Measurements from ENCODE around the gene DPM2.

The DPM2 gene

DNA sequence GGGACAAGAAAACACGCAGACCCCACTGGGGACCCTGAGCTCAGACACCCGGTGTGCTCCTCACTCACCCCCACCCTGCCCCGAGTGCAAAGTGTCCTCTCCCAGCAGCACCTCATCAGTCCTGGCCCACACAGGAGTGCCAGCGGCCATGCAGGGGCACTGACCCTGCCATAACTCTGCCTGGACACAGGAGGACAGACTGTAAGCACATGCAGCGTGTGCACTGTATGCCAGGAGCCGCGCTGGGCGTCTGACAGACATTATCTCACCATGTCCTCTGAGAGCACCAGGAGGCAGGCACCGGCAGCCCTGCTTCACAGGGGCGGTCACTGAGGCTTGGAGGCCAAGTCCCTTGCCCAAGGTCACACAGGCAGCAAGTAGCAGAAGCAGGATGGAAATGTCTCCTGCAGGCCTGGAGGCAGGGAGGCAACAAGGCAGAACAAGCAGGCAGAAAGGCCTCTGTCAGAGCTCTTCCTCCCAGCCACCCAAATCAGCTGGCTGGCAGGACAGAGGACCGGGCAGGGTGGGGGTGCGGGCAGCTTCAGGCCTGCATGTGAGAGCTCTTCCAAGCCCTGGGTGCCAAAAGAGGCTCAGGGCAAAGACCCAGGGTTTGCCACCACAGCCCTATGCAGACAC, 34.7 kb upstream of the DPM2 start:
- no peak for FAIRE-seq

DNA sequence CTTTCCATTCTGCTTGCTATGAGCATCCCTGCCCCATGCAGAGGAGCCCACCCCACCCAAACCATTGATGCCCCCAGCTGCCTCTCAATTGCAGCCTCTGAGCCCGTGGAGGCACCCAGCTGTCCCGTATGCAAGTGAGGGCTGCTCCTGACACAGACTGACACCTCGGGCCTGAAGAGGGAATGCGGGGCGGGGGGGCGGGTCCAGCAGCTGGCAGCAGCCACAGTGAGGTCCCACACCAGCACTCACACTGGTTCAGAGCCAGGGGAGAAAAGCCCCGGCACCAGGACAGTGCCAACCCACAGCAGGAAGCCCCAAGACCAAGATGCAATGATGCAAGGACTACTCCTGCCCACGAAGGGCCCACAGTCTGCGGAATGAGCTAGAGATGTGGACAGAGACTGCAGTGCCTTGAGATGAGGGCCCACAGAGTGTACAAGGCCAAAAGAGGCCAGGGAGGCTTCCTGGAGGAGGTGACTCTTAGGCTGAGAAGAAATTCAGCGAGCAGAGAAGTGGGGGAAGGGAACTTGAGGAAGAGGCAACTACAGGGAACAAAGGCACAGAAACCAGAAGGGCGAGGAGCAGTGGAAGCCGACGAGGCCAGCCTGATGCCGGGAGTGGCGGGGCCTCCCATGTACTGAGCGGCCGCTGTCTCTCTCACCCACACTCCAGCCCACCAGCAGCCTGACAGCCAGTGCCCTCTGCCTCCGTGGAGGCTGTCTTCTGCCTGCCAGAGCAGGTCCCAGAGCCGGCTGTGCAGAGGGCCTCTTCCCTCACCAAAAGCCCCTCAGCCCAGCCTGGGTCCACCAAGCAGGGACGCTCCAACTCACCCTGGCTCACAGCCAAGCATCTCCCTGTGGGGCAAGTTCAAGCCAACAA, 33.9 kb upstream of the DPM2 start:
- no peak for FAIRE-seq

DNA sequence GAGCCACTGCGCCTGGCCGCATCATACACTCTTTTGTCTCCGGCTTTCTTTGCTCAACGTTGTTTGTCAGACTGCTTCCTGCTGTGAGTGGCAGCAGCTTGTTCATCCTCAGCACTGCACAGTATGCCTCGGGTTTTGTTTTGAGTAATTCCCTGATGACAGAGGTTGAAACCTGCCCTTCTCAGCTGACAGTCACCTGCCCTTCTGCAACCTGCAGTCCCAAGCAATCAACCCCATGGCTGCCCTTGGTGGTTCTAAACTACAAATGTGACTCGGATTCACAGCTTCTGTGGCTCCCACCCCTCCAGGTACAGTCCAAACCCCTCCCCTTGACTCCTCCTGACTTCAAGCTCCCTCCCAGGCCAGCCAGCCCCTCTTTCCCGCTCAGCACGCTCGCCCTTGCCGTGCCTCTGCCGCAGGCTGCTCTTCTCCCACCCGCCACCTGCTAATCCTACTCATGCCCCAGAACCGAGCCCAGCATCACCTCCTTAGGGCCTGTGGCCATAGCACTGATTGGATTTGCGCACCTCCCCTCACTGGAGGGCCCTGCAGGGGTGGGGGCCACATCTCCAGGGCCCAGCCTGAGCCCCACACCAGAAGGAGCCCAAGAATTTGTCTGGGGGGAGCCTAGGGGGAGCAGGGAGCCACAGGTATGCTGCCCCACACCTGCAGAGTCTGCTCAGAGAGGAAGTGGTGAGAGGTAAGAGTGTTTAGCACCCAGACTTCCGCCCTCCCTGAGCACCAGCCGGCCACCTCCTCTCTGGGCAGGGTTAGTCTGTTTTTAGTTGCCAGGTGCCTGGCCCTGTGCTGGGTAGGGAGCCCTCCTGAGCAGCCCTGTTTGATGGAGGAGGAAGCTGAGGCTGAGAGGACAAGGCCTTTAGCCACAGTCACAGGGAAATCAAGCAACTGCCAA, 33.0 kb upstream of the DPM2 start:
- no peak for FAIRE-seq

DNA sequence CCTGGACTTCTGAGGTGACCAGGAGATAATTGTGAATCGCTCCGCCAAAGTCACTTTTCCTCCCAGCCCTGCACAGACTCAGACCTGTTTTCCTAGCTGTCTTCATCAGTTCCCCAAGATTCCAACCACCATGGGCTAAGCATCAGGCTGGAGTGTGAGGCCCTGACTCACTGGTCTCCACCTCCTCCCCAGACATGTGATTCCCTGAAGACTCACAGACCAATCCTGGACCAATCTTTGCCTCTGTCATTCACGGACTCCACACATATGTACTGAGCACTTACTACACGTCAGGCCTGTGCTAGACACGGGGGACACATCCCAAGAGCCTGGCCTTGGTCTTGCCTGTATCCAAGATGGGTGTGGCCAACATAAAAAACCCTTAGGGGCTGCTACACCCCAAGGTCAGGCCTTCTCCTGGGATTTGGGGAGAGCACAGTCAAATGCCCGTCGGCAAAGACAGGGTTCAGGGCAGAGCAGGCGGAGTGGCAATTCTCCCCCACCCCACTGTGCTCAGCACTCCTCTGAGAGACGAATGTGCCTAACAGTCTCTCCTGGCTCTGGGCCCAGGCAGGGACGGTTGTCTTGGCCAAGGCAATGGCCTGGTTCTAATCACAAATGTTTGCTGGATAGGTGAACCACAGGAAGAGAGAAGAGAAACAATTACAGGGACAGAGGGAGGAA, 31.2 kb upstream of the DPM2 start:
- FAIRE-seq, result no peak

DNA sequence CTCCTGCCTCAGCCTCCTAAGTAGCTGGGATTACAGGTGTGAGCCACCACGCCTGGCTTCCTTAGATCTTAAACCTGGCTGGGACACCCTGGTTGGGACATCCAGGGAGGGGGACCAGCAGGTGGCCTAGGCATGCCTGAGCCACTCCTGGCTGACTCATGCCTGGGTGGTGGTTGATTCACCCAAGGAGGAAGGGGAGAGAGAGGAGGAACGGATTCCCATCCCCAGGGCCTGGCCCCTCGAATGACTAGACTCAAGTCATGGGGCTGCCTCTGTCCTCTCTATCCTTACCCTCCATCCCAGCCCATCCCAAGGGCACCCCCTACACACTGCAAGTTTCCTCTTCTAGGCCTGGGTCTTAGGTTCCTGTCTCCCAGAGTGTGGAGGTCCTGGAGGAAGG, 30.4 kb upstream of the DPM2 start:
- no peak for FAIRE-seq

DNA sequence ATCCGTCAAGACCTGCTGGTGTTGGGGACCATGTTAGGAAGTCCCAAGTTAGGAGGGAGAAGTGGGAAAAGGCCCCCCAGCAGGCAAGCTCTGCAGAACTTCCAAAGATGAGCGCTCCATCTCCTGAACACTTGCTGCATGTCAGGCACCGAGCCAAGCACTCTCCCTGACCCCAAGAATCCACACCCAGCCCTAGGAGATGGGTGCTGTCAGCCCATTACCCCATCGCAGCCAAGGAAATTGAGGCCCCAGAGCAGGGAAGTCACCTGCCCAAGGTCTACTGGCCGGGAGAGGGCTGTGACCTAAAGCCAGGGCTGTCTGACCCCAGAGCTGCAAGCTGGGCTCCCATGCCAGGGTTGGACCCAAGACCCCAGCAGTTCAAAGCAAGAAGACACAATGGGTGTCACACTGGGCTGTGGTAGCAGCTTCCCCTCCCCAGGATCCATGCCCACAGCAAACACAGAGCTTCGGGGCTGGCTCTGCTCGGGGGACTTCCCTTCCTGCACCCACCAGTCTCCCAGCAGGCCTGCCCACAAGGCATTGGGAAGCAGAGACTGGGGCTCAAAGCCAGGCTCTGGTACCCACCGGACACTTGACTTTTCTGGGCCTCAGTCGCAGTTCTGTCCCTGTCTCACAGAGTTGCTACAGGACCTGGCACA, 29.6 kb upstream of the DPM2 start:
- FAIRE-seq, result no peak

DNA sequence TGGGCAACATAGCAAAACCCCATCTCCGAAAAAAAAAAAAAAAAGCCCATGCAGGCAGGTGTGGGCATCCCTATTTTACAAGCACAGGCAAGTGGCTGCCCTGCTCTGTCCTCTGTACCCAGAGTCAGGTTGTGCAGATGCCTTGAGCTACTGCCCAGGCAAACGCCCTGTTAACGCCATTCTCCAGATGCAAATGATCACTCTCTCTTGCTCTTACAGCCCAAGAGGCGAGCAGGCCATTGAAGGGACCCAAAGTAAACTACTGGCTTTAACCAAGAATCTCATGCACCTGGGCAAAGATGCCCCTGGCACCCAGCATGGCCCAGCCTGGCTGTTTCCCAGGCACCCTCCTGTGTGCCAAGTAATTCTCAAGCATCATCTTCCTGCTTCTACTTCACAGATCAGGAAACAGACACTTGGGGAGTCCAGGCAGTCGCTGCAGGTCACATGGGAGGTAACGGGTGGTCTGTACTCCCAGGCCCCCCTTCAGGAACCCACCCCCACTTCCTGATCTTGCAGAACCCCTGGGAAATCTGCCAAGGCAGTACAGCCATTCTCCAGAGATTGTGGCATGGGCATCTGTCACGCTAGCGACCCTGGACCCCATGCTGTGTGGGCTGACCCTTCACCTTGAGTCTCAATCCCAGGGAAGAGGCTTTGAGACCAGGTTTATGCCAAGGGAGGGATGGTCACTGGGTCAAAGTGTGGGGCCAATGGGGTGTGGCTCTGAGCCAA, 28.9 kb upstream of the DPM2 start:
- no peak for FAIRE-seq

DNA sequence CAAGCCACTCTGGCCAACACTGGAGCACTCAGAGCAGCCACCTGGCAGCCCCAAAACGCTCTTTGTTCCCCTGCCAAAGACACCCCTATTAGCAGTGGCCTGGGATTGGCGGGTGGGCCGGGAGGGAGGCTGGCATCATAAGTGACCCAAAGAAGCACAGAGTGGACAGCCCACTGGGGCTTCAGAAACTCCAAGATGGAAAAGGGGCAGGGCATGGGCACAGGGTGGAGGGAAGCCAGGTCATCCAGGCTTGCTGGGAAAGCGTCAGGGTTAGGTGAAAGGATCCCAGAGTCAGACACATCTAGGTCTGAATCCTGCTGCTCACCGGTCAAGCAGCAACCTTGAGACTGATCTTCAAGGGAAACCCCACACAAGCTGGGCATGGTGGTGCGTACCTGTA, 28.3 kb upstream of the DPM2 start:
- FAIRE-seq, result no peak

DNA sequence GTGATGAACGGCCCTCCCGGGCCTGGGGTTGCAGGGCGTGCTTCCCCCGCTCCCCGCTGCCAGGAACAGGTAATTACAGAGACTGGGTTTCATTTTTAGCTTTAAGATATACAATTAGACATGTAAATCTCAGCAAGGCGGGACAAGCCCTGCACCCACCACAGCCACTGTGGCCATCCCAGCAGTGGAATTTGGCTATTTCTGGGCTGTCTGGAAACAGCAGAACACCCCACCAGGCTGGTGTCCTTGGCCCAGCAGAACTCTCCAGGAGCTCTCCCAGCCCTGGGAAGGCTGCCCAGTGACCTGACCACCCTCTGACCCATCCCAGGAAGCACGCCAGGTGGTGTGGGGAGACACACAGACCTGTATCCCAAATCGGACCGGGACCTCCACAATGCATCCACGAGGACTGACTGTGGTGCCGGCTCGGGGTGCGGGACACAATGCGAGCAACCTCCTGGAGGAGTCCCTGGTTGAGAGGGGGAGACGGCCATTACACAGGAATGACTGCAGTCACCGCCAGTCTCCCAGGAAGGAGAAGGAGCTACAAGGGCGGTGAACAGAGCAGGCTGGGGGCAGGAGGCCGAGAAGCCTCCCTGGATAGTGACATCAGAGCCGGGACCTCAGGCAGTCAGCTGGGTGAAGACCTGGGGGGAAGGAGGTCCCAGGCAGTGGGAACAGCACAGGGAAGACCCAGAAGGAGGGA, 25.9 kb upstream of the DPM2 start:
- FAIRE-seq, result no peak

DNA sequence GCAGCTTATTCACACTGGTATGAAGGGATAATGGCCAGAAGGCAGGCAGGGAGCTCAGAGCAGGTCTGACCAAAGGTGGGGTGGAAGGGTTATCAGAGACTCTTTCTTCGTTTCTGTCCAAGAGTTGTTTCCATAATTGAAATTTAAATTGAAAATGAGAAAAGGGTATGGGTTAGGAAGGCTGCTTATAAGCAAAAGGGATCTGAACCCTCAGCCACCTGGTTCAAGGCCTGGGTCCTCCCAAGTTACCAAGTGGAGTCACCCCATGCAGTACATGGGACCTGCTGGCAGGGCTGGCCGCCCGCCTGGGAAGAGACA, 25.3 kb upstream of the DPM2 start:
- FAIRE-seq, result no peak

DNA sequence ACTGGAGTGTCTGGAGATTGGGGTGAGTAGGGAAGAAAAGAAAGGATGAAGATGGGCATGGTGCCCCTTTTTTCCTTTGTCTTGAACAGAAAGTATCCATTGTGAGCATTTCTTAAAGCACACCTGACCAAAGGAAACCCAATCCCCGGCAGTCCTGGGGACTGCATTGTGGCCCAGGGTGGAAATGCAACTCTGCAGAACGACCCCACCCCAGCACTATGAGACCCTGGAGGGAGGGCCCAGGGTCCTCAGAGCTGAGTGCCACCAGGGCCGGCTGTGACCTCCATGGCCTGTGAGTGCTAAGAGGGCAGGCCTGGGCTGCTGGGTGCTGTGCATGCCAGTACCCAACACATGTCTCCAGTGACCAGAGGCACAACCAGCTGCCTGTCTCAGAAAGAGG, 24.6 kb upstream of the DPM2 start:
- no peak for FAIRE-seq

DNA sequence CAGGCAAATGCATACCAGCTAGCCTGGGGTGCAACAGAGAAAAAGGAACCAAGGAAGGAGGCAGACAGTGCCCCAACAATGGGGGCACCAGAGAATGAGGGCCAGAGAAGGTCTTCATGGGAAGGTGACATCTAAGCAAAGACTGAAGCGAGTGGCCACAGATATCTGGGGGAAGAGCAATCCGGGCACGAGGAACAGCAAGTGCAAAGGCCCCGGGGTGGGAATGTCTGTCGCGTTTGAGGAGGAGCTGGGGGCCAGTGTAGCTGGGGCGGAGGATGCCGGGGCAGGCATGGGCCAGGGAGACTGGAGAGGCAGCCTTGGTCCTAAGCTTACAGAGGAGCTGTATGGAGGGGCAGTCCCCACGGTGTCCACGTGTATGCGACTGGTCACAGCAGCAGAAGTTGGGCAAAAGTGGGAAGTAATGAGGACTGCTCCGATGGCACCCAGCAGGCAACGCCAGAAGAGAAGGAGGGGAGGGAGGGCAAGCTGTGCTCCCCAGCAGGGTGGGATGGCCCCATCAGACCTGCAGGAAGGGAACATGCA, 24.0 kb upstream of the DPM2 start:
- FAIRE-seq, result no peak

DNA sequence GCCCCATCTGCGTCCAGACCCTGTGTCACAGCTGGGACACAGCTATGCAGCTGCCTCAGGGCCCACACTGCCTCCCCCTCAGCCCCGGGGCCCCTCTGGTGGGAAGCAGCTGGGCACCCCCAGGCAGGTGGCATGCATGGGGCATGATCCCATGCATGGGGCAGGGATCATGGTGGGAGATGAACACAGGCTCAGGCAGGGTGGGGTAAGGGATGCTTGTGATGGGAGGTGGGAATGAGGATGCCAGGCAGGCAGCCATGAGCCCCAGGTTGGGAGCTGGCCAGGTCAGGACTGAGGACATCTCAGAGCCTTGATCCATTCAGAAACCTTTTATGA, 23.5 kb upstream of the DPM2 start:
- no peak for FAIRE-seq

DNA sequence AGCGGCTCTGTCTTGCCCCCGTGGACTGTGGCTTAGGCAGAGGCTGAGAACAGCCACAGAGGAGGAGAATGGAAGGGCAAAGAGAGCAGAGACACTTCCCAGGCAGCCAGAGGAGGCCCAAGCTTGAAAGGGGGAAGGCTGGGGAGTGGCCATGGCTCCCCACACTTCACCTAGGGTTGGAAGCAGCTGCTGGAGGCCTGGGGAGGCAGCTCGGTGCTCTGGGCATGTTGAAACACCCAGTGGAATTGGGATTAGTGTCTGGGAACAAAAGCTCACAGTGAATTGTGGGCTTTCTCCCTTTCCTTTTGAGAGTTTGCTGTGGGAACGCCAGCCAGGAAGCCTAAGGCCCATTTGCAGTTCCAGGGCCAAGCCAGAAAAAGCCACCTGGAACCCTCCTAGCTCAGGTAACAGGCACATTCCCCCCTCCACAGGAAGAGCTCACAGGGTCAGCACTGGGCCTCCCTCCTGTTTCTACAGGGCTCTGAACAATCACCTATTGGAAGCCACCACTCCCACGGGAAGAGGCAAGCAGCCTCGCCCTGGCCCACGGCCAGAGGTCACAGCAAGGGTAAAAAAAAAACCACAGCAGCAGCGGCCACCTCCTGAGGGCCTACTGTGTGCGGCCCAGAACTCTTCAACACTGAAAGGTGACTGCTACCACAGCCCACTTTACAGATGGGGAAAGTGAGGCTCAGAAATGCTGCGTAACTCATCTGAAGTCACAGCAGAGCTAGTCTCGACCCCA, 22.9 kb upstream of the DPM2 start:
- no peak for FAIRE-seq

DNA sequence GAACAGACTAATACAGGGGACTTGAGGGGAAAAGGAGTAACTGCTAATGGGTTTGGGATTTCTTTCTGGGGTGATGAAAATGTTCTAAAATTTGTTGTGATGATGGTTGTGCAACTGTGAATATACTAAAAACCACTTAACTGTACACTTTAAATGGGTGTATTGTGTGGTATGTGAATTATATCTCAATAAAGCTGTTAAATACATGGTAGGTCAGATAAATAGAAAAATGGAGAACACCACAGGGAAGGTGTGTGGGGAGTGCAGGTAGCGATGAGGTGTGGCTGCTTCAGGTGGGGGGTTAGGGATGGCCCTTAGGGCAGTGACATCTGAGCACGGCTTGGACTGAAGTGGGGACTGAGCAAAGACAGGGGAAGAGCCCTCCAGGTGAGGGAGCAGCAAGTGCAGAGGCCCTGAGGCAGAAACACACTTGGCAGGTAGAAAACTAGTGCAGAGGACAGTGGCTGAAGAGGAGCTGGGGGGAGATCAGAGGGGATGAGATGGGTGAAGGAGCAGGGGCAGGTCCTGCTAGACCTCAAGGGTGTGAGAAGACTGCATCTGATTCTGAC, 22.3 kb upstream of the DPM2 start:
- no peak for FAIRE-seq

DNA sequence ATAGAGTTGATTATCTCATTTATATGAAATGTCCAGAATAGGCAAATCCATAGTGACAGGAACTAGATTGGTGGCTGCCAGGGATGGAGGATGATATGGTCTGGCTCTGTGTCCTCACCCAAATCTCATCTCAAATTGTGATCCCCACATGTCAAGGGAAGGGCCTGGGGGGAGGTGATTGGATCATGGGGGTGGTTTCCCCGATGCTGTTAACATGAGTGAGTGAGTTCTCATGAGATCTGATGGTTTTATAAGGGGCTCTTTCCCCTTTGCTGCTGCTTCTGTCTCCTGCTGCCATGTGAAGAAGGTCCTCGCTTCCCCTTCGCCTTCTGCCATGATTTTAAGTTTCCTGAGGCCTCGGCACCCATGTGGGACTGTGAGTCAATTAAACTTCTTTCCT, 21.7 kb upstream of the DPM2 start:
- no peak for FAIRE-seq

DNA sequence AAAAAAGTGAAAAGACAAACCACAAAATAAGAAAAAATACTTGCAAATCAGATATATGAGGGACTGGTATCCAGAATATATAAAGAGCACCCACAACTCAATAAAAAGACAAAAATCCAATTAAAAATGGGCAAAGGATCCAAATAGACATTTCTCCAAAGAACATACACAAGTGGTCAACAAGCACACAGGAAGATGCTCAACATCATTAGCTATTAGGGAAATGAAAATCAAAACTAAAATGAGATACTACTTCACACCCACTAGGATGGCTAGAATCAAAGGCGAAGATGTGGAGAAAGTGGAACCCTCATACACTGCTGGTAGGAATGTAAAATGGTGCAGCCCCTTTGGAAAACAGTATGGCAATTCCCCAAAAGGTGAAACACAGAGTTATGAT, 21.1 kb upstream of the DPM2 start:
- no peak for FAIRE-seq

DNA sequence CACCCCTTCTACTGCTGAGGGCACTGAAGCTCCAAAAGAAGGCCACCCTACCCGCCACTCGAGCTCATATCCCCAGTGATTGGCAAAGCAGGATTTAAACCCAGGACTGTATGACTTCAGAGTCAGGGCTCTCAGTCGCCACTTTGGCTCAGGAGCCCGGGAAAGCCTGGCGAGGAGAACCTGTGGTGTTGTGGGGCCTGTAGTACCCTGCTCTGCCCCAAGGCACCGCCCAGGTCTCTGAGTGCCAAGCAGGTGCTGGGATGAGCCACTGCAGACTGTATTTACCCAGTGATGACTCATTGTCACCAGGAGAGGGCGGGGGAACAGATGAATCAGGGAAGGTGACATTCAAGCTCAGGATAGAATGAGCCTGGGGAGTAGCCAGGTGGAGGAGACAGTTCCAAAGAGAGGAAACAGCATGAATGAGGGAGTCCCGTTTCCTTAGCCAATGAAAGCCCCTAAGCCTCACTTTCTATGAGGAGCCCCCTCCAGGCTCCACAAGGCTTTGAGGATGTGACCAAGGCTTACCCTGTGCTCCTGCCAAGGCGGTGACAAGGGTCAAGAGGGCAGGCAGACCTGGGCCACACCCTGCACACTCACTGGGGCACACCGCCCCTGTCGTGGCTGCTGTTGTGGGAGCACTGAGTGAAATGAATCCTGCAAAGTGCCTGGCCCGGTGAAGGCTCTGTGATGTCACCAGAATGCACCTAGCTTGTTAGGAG, 17.8 kb upstream of the DPM2 start:
- FAIRE-seq, result no peak

DNA sequence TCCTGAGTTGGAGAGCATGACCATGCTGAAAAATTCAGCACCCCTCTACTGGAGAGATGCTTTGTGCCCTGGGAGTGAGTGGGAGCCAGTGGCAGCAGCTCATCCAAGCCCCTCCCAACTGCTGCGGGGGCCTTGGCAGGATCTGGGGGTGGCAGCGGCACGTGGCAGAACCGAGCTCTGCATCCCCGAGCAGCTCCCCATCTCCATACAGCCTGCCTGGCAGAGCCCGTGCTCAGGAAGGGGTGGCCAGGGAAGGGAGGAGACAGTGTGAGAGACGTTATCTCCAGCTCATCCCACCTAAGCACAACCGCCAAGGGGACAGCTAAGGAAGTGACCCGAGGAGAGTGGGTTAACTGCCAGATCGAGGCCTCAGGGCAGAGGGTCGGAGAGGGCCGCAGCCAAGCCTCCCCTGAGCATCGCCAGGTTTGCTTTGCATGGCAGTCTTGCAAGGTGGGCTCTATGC, 17.2 kb upstream of the DPM2 start:
- no peak for FAIRE-seq

Data from TTC549 (cell line).